Measurements from ENCODE around the gene ARRDC4.

ARRDC4 gene

DNA sequence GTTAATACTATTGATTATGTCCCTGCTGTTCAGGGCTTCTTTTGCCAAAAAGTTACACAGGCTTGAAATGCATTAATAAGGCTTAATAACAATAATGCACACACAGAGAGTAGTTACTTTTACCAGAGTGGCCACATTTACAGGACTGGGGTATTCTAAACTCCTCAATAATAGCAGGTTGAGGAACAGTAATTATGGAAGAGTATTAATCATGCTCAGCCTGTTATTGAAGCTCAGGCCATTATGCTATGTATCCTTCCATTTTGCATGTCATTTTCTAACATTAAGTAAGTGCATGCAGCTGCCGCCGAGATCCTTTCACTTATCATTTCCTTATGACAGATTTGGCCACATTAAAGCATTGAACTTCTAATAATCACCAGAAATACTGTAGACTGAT lies 5.7 kb downstream of the ARRDC4 start:
- DNase-seq (ENCODE audit: low spot score), result no peak
- no peak for TF ChIP-seq CTCF (IDR thresholded peaks at IDR 0.05; ENCODE audit: extremely low read depth, missing control alignments)

DNA sequence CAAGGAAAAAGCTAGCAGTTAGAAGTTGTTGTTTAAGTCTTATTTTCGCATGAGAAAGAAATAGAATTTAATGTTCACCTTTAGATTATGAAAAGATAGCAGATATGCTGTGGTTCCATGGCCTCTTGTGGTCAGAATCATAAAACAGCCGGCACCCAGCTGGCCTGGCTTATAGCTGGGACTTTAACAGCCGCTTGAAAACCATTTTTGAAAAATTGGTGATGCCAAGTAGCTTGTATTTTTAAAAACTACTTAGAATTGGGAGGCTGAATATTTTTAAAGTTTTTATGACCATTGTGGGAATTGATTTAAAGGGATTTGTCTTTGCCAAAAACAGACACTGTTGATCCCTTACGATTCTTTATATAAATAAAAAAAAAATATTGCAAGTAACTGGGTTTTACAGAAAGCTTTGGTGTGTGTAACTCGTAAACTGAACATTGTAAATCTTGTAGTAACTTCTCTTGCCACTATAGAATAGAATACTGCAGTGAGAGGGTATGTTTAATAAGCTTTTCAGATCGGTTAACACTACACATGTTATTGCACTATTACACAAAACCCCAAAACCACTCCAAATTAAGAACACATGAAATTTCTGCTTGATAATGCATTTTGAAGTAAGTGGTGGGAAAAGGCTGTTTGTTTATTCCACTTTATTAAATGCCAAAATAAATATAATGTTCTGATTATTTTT lies 6.6 kb downstream of the ARRDC4 start:
- no peak for TF ChIP-seq CTCF (IDR thresholded peaks at IDR 0.05; ENCODE audit: extremely low read depth, missing control alignments)
- no peak for DNase-seq (ENCODE audit: low spot score)

DNA sequence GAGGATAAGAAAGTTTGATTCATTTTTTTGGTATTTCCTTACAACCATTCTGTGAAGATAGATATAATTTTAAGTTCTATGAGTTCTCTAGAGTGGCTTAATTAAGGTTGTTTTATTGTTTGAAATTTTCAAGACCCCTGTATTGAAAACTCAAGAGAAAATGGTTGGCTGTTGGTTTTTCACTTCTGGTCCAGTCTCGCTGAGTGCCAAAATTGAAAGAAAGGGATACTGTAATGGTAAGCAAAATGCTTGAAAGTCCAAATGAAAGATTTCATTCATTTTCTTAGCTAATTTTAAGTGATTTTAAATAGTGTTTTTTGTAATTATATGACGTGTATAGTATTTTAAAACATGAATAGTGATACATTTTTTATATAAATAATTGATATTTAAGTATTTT lies 7.4 kb downstream of the ARRDC4 start:
- DNase-seq (ENCODE audit: low spot score), result no peak
- TF ChIP-seq CTCF (IDR thresholded peaks at IDR 0.05; ENCODE audit: extremely low read depth, missing control alignments), result no peak

DNA sequence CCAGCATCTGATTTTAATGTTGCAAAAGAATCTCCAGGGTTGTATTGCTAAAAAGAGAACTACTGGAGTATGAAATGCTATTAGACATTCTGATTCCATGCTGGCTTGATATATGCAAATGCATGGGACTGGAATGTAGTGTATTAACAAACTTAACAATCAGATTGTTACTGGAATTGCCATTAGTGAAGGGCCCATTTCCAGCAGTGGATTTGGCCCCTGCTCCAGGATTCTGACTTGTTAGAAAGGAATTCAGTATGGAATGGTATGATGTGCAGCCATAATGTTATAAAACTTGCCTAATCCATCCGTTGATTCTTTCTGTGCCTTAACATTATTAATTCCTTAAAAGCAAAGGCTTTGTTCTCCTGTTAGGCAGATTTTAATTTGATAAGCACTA lies 7.9 kb downstream of the ARRDC4 start:
- no peak for DNase-seq (ENCODE audit: low spot score)

GRCh38 chr15:97972366-97972765 lies 11.9 kb downstream of the ARRDC4 start:
- DNase-seq (ENCODE audit: low spot score), result no peak

More for the DNA sequence above, 7.9 kb downstream of the ARRDC4 start:
- no peak for TF ChIP-seq CTCF (IDR thresholded peaks at IDR 0.05; ENCODE audit: extremely low read depth, missing control alignments)

GRCh38 chr15:97976129-97976528 lies 15.6 kb downstream of the ARRDC4 start:
- no peak for TF ChIP-seq CTCF (IDR thresholded peaks at IDR 0.05; ENCODE audit: extremely low read depth, missing control alignments)
- no peak for DNase-seq (ENCODE audit: low spot score)

More at GRCh38 chr15:97972366-97972765, 11.9 kb downstream of the ARRDC4 start:
- no peak for TF ChIP-seq CTCF (IDR thresholded peaks at IDR 0.05; ENCODE audit: extremely low read depth, missing control alignments)

DNA sequence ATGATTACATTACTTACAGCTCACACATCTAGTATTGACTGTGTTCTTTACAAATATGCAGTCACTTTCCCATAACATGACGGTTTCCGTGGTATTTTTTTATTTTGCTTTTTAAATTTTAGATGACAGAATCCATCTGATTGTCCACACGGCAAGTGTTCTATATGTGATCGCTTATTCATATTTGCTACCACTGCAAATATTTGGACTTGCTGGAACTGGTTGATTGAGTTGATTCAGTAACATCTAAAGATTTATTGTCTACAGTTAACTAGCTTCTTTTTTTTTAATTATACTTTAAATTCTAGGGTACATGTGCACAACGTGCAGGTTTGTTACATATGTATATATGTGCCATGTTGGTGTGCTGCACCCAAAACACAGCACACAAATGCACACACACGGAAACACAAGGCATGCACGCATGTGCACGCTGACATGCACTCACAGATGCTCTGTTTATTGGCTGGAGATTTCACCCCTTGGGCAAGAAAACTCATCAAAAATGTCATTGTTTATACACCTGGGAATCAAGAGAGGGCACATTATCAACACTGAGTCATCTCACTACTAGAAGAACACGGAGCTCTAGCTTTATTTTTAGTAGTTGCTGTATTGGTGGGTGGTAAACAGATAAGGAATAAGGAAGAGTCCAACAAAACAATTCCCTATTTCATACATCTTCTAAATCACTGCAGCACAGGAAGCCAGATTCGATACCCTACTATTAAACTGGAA lies 16.4 kb downstream of the ARRDC4 start:
- no peak for TF ChIP-seq CTCF (IDR thresholded peaks at IDR 0.05; ENCODE audit: extremely low read depth, missing control alignments)
- DNase-seq (ENCODE audit: low spot score), result no peak
